Measurements from ENCODE around the gene MMP11. TPM values are rescaled to one million over a fixed set of nuclear protein-coding genes. Genes with fewer than 3 reads are reported as not detected.

The MMP11 gene
- total and polyA plus RNA-seq, 2 experiments from 2014 or later = 25.2 to 36.2 TPM

DNA sequence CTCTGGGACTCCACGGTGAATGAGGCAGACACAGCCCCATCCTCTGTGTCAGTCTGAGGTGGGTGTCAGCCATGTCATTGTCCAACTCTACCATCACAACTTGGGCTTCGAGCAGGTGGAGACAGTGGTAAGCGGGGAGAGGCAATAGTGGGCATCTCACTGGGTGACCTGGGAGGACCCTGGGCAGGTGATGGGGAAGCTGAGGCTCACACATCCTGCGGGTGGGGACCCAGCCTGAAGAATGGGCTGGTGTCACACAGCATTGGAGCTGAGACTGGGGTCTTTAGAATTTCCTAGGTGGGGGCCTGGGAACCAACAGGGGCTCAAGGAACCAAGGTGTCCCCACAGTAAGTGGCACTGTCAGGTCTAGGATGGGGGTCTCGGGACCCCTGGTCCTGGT, 7.1 kb downstream of the MMP11 start:
- H3K9me2 ChIP-seq (replicated peaks; ENCODE audit: insufficient read depth) = no peaks in the 10 kb centered on the region
- H3K27me3 ChIP-seq = no peaks in the 10 kb centered on the region
- no peak overlapping the region for H3K4me3 ChIP-seq
- no peak overlapping the region for H3K27ac ChIP-seq
- WGBS (ENCODE audit: low lambda C conversion rate, missing lambda C conversion rate) = 91% methylated on average over 5 of the region's 5 CpGs
- no peak for TF ChIP-seq EZH2phosphoT487 (IDR thresholded peaks at IDR 0.05; ENCODE audit: low read depth, severe bottlenecking, unreplicated experiment)
- no peak for TF ChIP-seq EZH2 (IDR thresholded peaks at IDR 0.05; ENCODE audit: borderline replicate concordance)
- TF ChIP-seq, protein P1, sequence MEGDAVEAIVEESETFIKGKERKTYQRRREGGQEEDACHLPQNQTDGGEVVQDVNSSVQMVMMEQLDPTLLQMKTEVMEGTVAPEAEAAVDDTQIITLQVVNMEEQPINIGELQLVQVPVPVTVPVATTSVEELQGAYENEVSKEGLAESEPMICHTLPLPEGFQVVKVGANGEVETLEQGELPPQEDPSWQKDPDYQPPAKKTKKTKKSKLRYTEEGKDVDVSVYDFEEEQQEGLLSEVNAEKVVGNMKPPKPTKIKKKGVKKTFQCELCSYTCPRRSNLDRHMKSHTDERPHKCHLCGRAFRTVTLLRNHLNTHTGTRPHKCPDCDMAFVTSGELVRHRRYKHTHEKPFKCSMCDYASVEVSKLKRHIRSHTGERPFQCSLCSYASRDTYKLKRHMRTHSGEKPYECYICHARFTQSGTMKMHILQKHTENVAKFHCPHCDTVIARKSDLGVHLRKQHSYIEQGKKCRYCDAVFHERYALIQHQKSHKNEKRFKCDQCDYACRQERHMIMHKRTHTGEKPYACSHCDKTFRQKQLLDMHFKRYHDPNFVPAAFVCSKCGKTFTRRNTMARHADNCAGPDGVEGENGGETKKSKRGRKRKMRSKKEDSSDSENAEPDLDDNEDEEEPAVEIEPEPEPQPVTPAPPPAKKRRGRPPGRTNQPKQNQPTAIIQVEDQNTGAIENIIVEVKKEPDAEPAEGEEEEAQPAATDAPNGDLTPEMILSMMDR (IDR thresholded peaks at IDR 0.05; ENCODE audit: poor library complexity) = no peak
- H2AFZ ChIP-seq = no peak overlapping the region
- H3K9me3 ChIP-seq (ENCODE audit: low read depth) = no peaks in the 10 kb centered on the region
- peaks cover 37% of the 10 kb centered on the region for H3K4me1 ChIP-seq (ENCODE audit: insufficient read depth)
- no peaks in the 10 kb centered on the region for H4K20me1 ChIP-seq (ENCODE audit: insufficient read depth, poor library complexity, severe bottlenecking)
- H3K79me2 ChIP-seq = peaks cover 4% of the 10 kb centered on the region
- H3K4me2 ChIP-seq = no peak overlapping the region
- H3K36me3 ChIP-seq (replicated peaks; ENCODE audit: insufficient read depth, low read depth) = no peaks in the 10 kb centered on the region
- no peak for DNase-seq (ENCODE audit: low spot score)

DNA sequence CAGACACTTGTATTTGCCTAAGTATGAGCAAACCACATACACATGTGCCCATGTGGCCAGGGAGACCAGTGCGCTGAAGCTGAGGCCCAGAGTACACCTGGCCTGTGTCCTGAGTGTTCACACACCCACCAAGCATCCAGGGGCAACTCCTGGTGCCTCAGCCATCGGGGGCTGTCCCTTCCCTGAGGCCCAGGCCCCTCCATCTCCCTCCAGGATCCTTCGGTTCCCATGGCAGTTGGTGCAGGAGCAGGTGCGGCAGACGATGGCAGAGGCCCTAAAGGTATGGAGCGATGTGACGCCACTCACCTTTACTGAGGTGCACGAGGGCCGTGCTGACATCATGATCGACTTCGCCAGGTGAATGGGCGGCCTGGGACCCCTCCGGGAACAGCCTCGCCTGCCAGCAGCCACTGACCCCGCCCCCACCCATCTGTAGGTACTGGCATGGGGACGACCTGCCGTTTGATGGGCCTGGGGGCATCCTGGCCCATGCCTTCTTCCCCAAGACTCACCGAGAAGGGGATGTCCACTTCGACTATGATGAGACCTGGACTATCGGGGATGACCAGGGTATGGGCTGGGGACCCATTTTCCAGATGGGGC, 7.6 kb downstream of the MMP11 start:
- Histone ChIP-seq H3K9me3 (ENCODE audit: low read depth) (no peaks in the 10 kb centered on the region), H3K9me2 (replicated peaks; ENCODE audit: insufficient read depth) (no peaks in the 10 kb centered on the region), H3K27ac (no peak overlapping the region), H3K4me3 (no peak overlapping the region), H3K79me2 (peaks cover under 1% of the 10 kb centered on the region), H2AFZ (no peak overlapping the region), H3K4me2 (no peak overlapping the region), H3K4me1 (ENCODE audit: insufficient read depth) (peaks cover 32% of the 10 kb centered on the region), H4K20me1 (ENCODE audit: insufficient read depth, poor library complexity, severe bottlenecking) (no peaks in the 10 kb centered on the region), H3K27me3 (no peaks in the 10 kb centered on the region), H3K36me3 (replicated peaks; ENCODE audit: insufficient read depth, low read depth) (no peaks in the 10 kb centered on the region)
- WGBS (ENCODE audit: low lambda C conversion rate, missing lambda C conversion rate) = 90% methylated on average over 20 of the region's 20 CpGs
- no peak for DNase-seq (ENCODE audit: low spot score)
- TF ChIP-seq EZH2 (IDR thresholded peaks at IDR 0.05; ENCODE audit: borderline replicate concordance) (no peak), EZH2phosphoT487 (IDR thresholded peaks at IDR 0.05; ENCODE audit: low read depth, severe bottlenecking, unreplicated experiment) (no peak)
- TF ChIP-seq, protein P1 (IDR thresholded peaks at IDR 0.05; ENCODE audit: poor library complexity) = no peak

DNA sequence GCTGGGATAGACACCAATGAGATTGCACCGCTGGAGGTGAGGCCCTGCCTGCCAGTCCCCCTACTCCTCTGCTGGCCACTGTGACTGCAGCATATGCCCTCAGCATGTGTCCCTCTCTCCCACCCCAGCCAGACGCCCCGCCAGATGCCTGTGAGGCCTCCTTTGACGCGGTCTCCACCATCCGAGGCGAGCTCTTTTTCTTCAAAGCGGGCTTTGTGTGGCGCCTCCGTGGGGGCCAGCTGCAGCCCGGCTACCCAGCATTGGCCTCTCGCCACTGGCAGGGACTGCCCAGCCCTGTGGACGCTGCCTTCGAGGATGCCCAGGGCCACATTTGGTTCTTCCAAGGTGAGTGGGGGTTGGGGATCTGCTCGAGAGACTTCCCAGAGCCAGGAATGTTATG, 8.4 kb downstream of the MMP11 start:
- WGBS (ENCODE audit: low lambda C conversion rate, missing lambda C conversion rate) = 91% methylated on average over 15 of the region's 15 CpGs
- Histone ChIP-seq H3K4me2 (no peak overlapping the region), H3K36me3 (replicated peaks; ENCODE audit: insufficient read depth, low read depth) (no peaks in the 10 kb centered on the region), H3K9me3 (ENCODE audit: low read depth) (no peaks in the 10 kb centered on the region), H4K20me1 (ENCODE audit: insufficient read depth, poor library complexity, severe bottlenecking) (no peaks in the 10 kb centered on the region), H3K9me2 (replicated peaks; ENCODE audit: insufficient read depth) (no peaks in the 10 kb centered on the region), H3K4me1 (ENCODE audit: insufficient read depth) (peaks cover 31% of the 10 kb centered on the region), H2AFZ (no peak overlapping the region), H3K27me3 (no peaks in the 10 kb centered on the region), H3K79me2 (no peaks in the 10 kb centered on the region), H3K27ac (peak overlapping the region; percentile 53), H3K4me3 (no peak overlapping the region)
- no peak for DNase-seq (ENCODE audit: low spot score)
- TF ChIP-seq EZH2 (IDR thresholded peaks at IDR 0.05; ENCODE audit: borderline replicate concordance) (no peak), EZH2phosphoT487 (IDR thresholded peaks at IDR 0.05; ENCODE audit: low read depth, severe bottlenecking, unreplicated experiment) (no peak)
- TF ChIP-seq, protein P1 (IDR thresholded peaks at IDR 0.05; ENCODE audit: poor library complexity) = no peak
